K562 (cell line): ENCODE results near the gene MYO15A. TPM values are rescaled to one million over a fixed set of nuclear protein-coding genes. Genes with fewer than 3 reads are reported as not detected.

Experiments
- CHD2 ChIP-seq: IDR thresholded peaks from 2 replicates; pipeline ENCODE4 v1.6.1; 2011; ENCODE audit warnings: low read depth, low read length
- E2F3 ChIP-seq: fragments of 250-450 bp; sonication (Bioruptor Pico); IDR thresholded peaks from 2 replicates; pipeline ENCODE4 v1.4.0; 2020; ENCODE audit warnings: mild to moderate bottlenecking
- FOXA3 ChIP-seq, 2 experiments: fragments of 450-650 bp in 1 of 2; sonication (generic) in 1 of 2; formaldehyde crosslinking; IDR thresholded peaks in 1 of 2; conservative IDR thresholded peaks in 1 of 2; 2 replicates each; pipeline versions ENCODE4 v1.4.0 to v1.8.0; 2020 to 2022; ENCODE audit warnings: mild to moderate bottlenecking in 2 of 2, missing genetic modification reagents in 1 of 2
- MAFK ChIP-seq: IDR thresholded peaks from 2 replicates; pipeline ENCODE4 v1.6.1; 2011; ENCODE audit warnings: low read length, improper control_type of control experiment
- MGA ChIP-seq: fragments of 450-650 bp; IDR thresholded peaks from 2 replicates; pipeline ENCODE4 v1.6.1; 2016; ENCODE audit warnings: mild to moderate bottlenecking, moderate library complexity
- PCBP2 ChIP-seq: fragments of 200-400 bp; formaldehyde crosslinking; IDR thresholded peaks from 2 replicates; pipeline ENCODE4 v1.6.1; 2018; ENCODE audit warnings: low read length, low read depth, mild to moderate bottlenecking, moderate library complexity; ENCODE audit not compliant: poor library complexity, severe bottlenecking
- POLR2AphosphoS5 ChIP-seq: IDR thresholded peaks from 2 replicates; pipeline ENCODE4 v1.6.1; 2011; ENCODE audit warnings: mild to moderate bottlenecking, low read depth, low read length, moderate library complexity; ENCODE audit not compliant: control insufficient read depth, insufficient read depth
- ZNF311 ChIP-seq: fragments of 250-450 bp; sonication (Bioruptor Pico); IDR thresholded peaks from 2 replicates; pipeline ENCODE4 v1.4.0; 2020; ENCODE audit warnings: mild to moderate bottlenecking, moderate library complexity
- ZNF592 ChIP-seq: fragments of 450-650 bp; IDR thresholded peaks from 2 replicates; pipeline ENCODE4 v1.6.1; 2017; ENCODE audit warnings: antibody characterized with exemption, mild to moderate bottlenecking
- polyA plus RNA-seq, 8 experiments: library from polyadenylated mRNA; depleted of rRNA in 4 of 8; stranded (reverse) in 5 of 8; unstranded in 3 of 8; fragments of >200 nt; fragmentation: Nextera tagmentation in 2 of 8; fragmentation: Illumina TruSeq in 1 of 8; extraction: Ambion mirVana in 2 of 8; extraction: Trizol in 1 of 8; gene quantifications; 2 replicates each; pipeline versions ENCODE4 v1.2.1 to v1.2.3, GENCODE V29; 2011 to 2014; ENCODE audit warnings: inconsistent platforms in 1 of 8, missing spikeins in 1 of 8
- total RNA-seq, 7 experiments: library from RNA; depleted of rRNA in 6 of 7; stranded (reverse); fragments of >200 nt in 6 of 7; fragmentation: Illumina TruSeq in 2 of 7; extraction: Trizol in 2 of 7; gene quantifications; 2 replicates each; pipeline versions ENCODE4 v1.2.1 to v1.2.3, GENCODE V29; 2011 to 2021; ENCODE audit warnings: low replicate concordance in 1 of 7

The MYO15A gene
- total and polyA plus RNA-seq, 9 of the 15 experiments (the other 6 are each of a cell fraction or from before 2014, with no cell fraction given): 0.05 to 0.88 (median 0.14) TPM; not detected in 1

GRCh38 chr17:18183334-18184142, 75.0 kb downstream of the MYO15A start, which contains the start of gene ALKBH5 (continued):
- TF ChIP-seq ZNF592 (peak; percentile 31; the same call in 1 of the 2 replicates), CHD2 (peak; percentile 65), E2F3 (CRISPR knock-in tag) (no peak), FOXA3 (CRISPR knock-in tag; conservative IDR thresholded peaks at IDR 0.05 in 1 of 2, IDR thresholded peaks at IDR 0.05 in 1 of 2) (no peak), PCBP2 (no peak), MAFK (no peak), POLR2AphosphoS5 (peak; percentile 16; the same call in 1 of the 2 replicates), MGA (no peak; the same call in 1 of the 2 replicates), ZNF311 (no peak)
